GM23338 (cell line): Measurements from ENCODE around the gene F11R. TPM values are rescaled to one million over a fixed set of nuclear protein-coding genes. Genes with fewer than 3 reads are reported as not detected.

ENCODE experiments used
- ATAC-seq: fragments of 200-7000 bp; cut with Tn5 transposase; 3 replicates; pipeline ENCODE4 v1.9.1; 2020
- DNase-seq: peaks from one replicate; pipeline ENCODE4 v3.0.0-alpha.2; 2015; ENCODE audit warnings: low spot score
- H2AFZ ChIP-seq: fragments of 200-600 bp; sonication (generic); 2 replicates; pipeline ENCODE4 v1.8.0; 2016; ENCODE audit warnings: antibody characterized with exemption, mild to moderate bottlenecking, moderate library complexity
- H3F3A ChIP-seq: fragments of 200-600 bp; sonication (generic); replicated peaks from 2 replicates; pipeline ENCODE4 v1.8.0; 2017; ENCODE audit warnings: antibody characterized with exemption, mixed run types, low read depth
- H3K27ac ChIP-seq: fragments of 200-600 bp; sonication (generic); 2 replicates; pipeline ENCODE4 v1.6.1; 2016; ENCODE audit warnings: low read depth
- H3K27me3 ChIP-seq: fragments of 200-600 bp; sonication (generic); 2 replicates; pipeline ENCODE4 v1.8.0; 2016; ENCODE audit warnings: mild to moderate bottlenecking, mixed run types, moderate library complexity; ENCODE audit not compliant: insufficient read depth
- H3K36me3 ChIP-seq: fragments of 200-600 bp; sonication (generic); 2 replicates; pipeline ENCODE4 v1.8.0; 2016; ENCODE audit warnings: mild to moderate bottlenecking; ENCODE audit not compliant: insufficient read depth
- H3K4me1 ChIP-seq: fragments of 200-600 bp; sonication (generic); 2 replicates; pipeline ENCODE4 v1.8.0; 2016; ENCODE audit warnings: mild to moderate bottlenecking, moderate library complexity; ENCODE audit not compliant: insufficient read depth
- H3K4me2 ChIP-seq: fragments of 200-600 bp; sonication (generic); 2 replicates; pipeline ENCODE4 v1.7.1; 2017; ENCODE audit warnings: mixed run types
- H3K4me3 ChIP-seq: fragments of 200-600 bp; sonication (generic); 2 replicates; pipeline ENCODE4 v1.6.1; 2016; ENCODE audit warnings: mixed run types
- H3K79me2 ChIP-seq: fragments of 200-600 bp; sonication (generic); replicated peaks from 2 replicates; pipeline ENCODE4 v1.8.0; 2017; ENCODE audit warnings: mild to moderate bottlenecking; ENCODE audit not compliant: insufficient read depth
- H3K9me2 ChIP-seq: fragments of 200-600 bp; sonication (generic); 2 replicates; pipeline ENCODE4 v1.8.0; 2017; ENCODE audit not compliant: insufficient read depth
- H4K20me1 ChIP-seq: fragments of 200-600 bp; sonication (generic); replicated peaks from 2 replicates; pipeline ENCODE4 v1.8.0; 2017; ENCODE audit warnings: mild to moderate bottlenecking; ENCODE audit not compliant: insufficient read depth
- H3K27ac Mint-ChIP-seq: 2 replicates; pipeline ENCODE4 v1.8.0; 2020; ENCODE audit warnings: inconsistent platforms, mild to moderate bottlenecking, moderate library complexity, mixed read lengths
- H3K27me3 Mint-ChIP-seq: 3 replicates; pipeline ENCODE4 v1.8.0; 2022; ENCODE audit warnings: low read depth, mild to moderate bottlenecking, moderate library complexity, mixed read lengths, inconsistent platforms; ENCODE audit not compliant: insufficient read depth, poor library complexity
- H3K36me3 Mint-ChIP-seq: 3 replicates; pipeline ENCODE4 v1.8.0; 2021; ENCODE audit warnings: low read depth, mild to moderate bottlenecking, inconsistent platforms, moderate library complexity, mixed read lengths
- H3K4me1 Mint-ChIP-seq: 3 replicates; pipeline ENCODE4 v1.8.0; 2020; ENCODE audit warnings: mild to moderate bottlenecking, inconsistent platforms, mixed read lengths
- H3K4me3 Mint-ChIP-seq: 3 replicates; pipeline ENCODE4 v1.8.0; 2021; ENCODE audit warnings: moderate library complexity, mild to moderate bottlenecking, inconsistent platforms, mixed read lengths
- H3K9me3 Mint-ChIP-seq: 3 replicates; pipeline ENCODE4 v1.8.0; 2020; ENCODE audit warnings: moderate library complexity, mild to moderate bottlenecking, inconsistent platforms, mixed read lengths
- CTCF ChIP-seq, 2 experiments: fragments of 200-600 bp in 1 of 2; sonication (generic) in 1 of 2; conservative IDR thresholded peaks; 2 replicates each; pipeline versions ENCODE4 v1.5.1 to v1.6.1; 2016 to 2017; ENCODE audit warnings: antibody characterized with exemption in 2 of 2, low read depth in 2 of 2, mild to moderate bottlenecking in 2 of 2, moderate library complexity in 1 of 2
- ETS1 ChIP-seq: IDR thresholded peaks from 2 replicates; pipeline ENCODE4 v1.6.1; 2016; ENCODE audit warnings: antibody characterized with exemption
- EZH2 ChIP-seq: fragments of 200-600 bp; sonication (generic); IDR thresholded peaks from one replicate; pipeline ENCODE4 v1.8.0; 2017; ENCODE audit warnings: antibody characterized with exemption, mild to moderate bottlenecking, low read depth; ENCODE audit not compliant: unreplicated experiment
- EZH2phosphoT487 ChIP-seq: fragments of 200-600 bp; sonication (generic); IDR thresholded peaks from one replicate; pipeline ENCODE4 v1.8.1; 2018; ENCODE audit warnings: antibody characterized with exemption; ENCODE audit not compliant: unreplicated experiment
- JUNB ChIP-seq: IDR thresholded peaks from one replicate; pipeline ENCODE4 v1.6.1; 2016; ENCODE audit warnings: antibody characterized with exemption; ENCODE audit not compliant: unreplicated experiment
- REST ChIP-seq: IDR thresholded peaks from one replicate; pipeline ENCODE4 v1.6.1; 2018; ENCODE audit warnings: antibody characterized with exemption; ENCODE audit not compliant: unreplicated experiment
- STAT1 ChIP-seq: IDR thresholded peaks from one replicate; pipeline ENCODE4 v1.6.1; 2016; ENCODE audit warnings: antibody characterized with exemption; ENCODE audit not compliant: unreplicated experiment
- ZNF331 ChIP-seq: fragments of 250-450 bp; sonication (Bioruptor Pico); IDR thresholded peaks from 2 replicates; pipeline ENCODE4 v1.5.0; 2020; ENCODE audit warnings: low read depth, mild to moderate bottlenecking, moderate library complexity
- polyA plus RNA-seq: library from polyadenylated mRNA; unstranded; fragments of >200 nt; fragmentation: Nextera tagmentation; extraction: Ambion mirVana; gene quantifications from 2 replicates; pipeline ENCODE4 v1.2.1, GENCODE V29; 2016
- total RNA-seq: library from RNA; depleted of rRNA; stranded (reverse); fragments of >200 nt; shearing (Covaris generic); gene quantifications from 2 replicates; pipeline ENCODE4 v1.2.3, GENCODE V29; 2014

The F11R gene
- total and polyA plus RNA-seq, 2 experiments from 2014 or later: 51.0 to 169 TPM

GRCh38 chr1:160973491-160973890, 47.5 kb downstream of the F11R start:
- H3K9me2 ChIP-seq: no peaks in the 10 kb centered on the region
- ATAC-seq (no peak), DNase-seq (no peak)
- Mint-ChIP-seq H3K27ac (no peak overlapping the region), H3K9me3 (no peaks in the 10 kb centered on the region), H3K4me1 (peaks cover 24% of the 10 kb centered on the region), H3K36me3 (no peaks in the 10 kb centered on the region), H3K4me3 (no peak overlapping the region), H3K27me3 (peaks cover 5% of the 10 kb centered on the region)
- no peak overlapping the region for H3K4me2 ChIP-seq
- H3K36me3 ChIP-seq: no peaks in the 10 kb centered on the region
- no peaks in the 10 kb centered on the region for H3F3A ChIP-seq
- no peaks in the 10 kb centered on the region for H4K20me1 ChIP-seq
- H3K4me3 ChIP-seq: no peak overlapping the region
- no peak overlapping the region for H3K27ac ChIP-seq
- H3K4me1 ChIP-seq: peaks cover 21% of the 10 kb centered on the region
- TF ChIP-seq ETS1 (no peak), JUNB (no peak), EZH2phosphoT487 (no peak), REST (no peak)
- H3K27me3 ChIP-seq: no peaks in the 10 kb centered on the region
- no peaks in the 10 kb centered on the region for H3K79me2 ChIP-seq
- H2AFZ ChIP-seq: peak overlapping the region; percentile 6; the same call in 1 of the 2 replicates

- H3K27me3 ChIP-seq: no peaks in the 10 kb centered on the region
- DNase-seq (no peak), ATAC-seq (peak; percentile 42)
- Mint-ChIP-seq H3K4me1 (peaks cover 24% of the 10 kb centered on the region), H3K27ac (no peak overlapping the region), H3K4me3 (no peak overlapping the region), H3K36me3 (no peaks in the 10 kb centered on the region), H3K9me3 (no peaks in the 10 kb centered on the region), H3K27me3 (peaks cover 5% of the 10 kb centered on the region)
- H2AFZ ChIP-seq: peak overlapping the region; percentile 6; the same call in 1 of the 2 replicates
- H3K4me1 ChIP-seq: peaks cover 21% of the 10 kb centered on the region
- no peaks in the 10 kb centered on the region for H3K79me2 ChIP-seq
- no peaks in the 10 kb centered on the region for H3K9me2 ChIP-seq
- no peaks in the 10 kb centered on the region for H3K36me3 ChIP-seq
- H3K4me3 ChIP-seq: no peak overlapping the region
- peak overlapping the region; percentile 53; the same call in 1 of the 2 replicates for H3K27ac ChIP-seq
- H3K4me2 ChIP-seq: peak overlapping the region; percentile 58; the same call in 1 of the 2 replicates
- no peaks in the 10 kb centered on the region for H3F3A ChIP-seq
- H4K20me1 ChIP-seq: no peaks in the 10 kb centered on the region
- TF ChIP-seq EZH2: no peak
- no peak for TF ChIP-seq ZNF331
- no peak for TF ChIP-seq CTCF (conservative IDR thresholded peaks at IDR 0.05; ENCODE audit: low read depth in 2 of 2)
- no peak for TF ChIP-seq STAT1
- TF ChIP-seq JUNB: no peak
- TF ChIP-seq ETS1: no peak
- TF ChIP-seq REST: no peak
- no peak for TF ChIP-seq EZH2phosphoT487
Observed at GRCh38 chr1:160972939-160973338, 48.0 kb downstream of the F11R start.
